Activated naive CD4-positive, alpha-beta T cell treated with anti-CD3 and anti-CD28 coated beads, Interleukin-2, amount 50 U/mL, for 72 hours (primary cell): ENCODE results near the gene FOXS1. TPM values are rescaled to one million over a fixed set of nuclear protein-coding genes. Genes with fewer than 3 reads are reported as not detected.

Experiments
- ATAC-seq, 2 donors: fragments of 150-1000 bp; cut with Tn5 transposase; 2 replicates each; pipeline ENCODE4 v1.10.0; 2021; ENCODE audit warnings: mild to moderate bottlenecking in 2 of 2, moderate library complexity in 2 of 2
- DNase-seq, 2 donors: peaks; one replicate each; pipeline ENCODE4 v3.0.0; 2021 to 2022; ENCODE audit warnings: low spot score in 2 of 2
- H3K27ac Mint-ChIP-seq, 2 donors: one replicate each; pipeline ENCODE4 v1.8.0; 2022; ENCODE audit warnings: mild to moderate bottlenecking in 2 of 2, mixed read lengths in 2 of 2
- H3K36me3 Mint-ChIP-seq, 2 donors: one replicate each; pipeline ENCODE4 v1.8.0; 2022; ENCODE audit warnings: mixed read lengths in 2 of 2
- H3K9me3 Mint-ChIP-seq, 2 donors: one replicate each; pipeline ENCODE4 v1.8.0; 2022; ENCODE audit warnings: mixed read lengths in 2 of 2
- total RNA-seq, 2 donors: library from RNA; stranded (reverse); gene quantifications; one replicate each; pipeline ENCODE4 v1.2.3, GENCODE V29; 2022

FOXS1 gene
- total RNA-seq, 2 donors from 2014 or later: not detected

DNA sequence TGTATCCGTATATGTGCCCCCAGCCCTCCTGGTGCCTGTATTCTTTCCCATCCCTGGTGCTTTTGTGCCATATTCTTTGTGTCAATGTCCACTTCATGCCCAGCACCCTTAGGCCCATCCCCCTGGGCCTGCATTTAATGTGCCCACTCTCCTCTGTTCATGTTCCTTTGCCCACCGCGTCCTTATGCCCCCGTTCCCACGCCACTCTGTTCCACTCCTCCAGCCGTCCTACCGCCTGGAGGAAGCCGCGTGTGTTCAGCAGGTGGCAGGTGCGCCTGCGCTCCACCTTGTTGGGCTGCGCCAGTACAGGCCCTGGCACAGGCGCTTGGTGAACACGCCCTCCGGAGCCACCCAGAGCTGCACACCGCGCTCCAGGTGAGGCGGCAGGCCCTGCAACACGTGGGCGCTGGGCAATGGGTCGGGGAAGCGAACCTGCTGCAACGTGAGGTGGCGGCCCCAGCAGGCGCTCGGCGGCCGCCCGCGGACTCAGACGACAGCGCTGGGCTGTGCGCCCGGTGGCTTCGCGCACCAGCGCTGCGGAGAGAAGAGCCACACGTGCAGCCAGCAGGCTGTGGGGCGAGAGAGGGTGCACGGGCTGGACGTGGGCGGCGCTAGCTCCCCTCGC, 4.0 kb upstream of the FOXS1 start:
- no peaks in the 10 kb centered on the region for H3K9me3 Mint-ChIP-seq
- no peak for DNase-seq
- no peaks in the 10 kb centered on the region for H3K36me3 Mint-ChIP-seq
- no peak for ATAC-seq
- H3K27ac Mint-ChIP-seq: no peak overlapping the region

DNA sequence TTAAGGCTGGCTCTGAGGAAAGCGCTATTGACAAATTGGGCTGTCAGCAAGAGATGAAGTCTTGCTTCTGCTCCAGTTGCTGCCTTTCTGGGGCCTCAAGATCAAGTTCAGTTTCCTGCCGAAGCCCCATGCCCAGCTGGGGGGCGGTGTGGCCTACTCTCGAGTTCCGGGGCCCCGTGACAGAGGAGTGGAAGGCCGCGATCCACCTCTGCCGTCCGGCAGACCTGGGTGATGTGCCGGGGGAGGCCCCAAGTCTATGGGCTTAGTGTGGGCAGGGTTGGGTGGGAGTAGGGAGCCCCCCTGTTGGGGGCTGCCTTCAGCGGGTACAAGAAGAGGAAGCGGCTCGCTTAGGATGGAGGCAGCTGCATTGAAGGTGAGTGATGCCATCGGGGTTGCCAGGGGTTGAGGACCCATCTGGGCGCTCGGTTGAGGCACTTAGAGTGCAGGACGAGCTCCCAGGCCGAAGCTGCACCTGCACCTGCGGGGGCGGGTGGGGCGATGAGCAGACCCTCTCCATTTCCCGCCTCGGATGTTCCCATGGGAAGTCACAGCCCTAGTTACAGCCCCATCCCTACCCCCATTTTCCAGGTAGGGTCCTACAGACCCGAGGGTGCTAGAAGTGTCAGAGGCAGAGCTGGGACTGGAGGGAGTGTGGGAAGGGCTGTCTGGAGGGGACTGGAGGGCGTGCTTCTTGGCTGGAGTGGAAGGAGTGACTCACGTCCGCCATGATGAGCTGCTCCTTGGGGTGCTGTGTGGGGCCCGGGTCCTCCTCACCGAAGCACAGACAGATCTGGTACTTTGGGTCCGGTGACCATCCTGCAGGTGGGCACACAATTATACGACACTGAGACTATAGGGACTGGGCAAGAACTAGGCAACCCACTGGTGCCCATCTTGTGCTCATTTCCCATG, 2.9 kb upstream of the FOXS1 start:
- ATAC-seq: no peak
- Mint-ChIP-seq H3K27ac (no peak overlapping the region), H3K36me3 (no peaks in the 10 kb centered on the region), H3K9me3 (no peaks in the 10 kb centered on the region)
- DNase-seq: no peak

DNA sequence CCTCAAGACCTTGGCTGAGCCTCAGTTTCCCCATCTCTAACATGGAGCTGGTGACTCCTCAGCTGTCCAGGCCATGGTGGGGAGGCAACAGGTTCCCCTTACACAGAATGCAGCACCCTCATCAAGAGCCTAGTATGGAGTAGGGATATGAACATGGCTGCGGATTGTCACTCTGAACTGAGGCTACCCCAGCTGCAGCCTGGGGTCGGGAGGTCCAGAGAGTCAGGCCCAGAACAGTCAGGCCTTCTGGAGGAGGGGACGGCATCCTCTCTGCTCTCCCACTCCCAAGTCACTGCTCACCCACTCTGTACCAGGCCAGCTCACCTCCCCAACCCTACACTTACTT, 1.4 kb upstream of the FOXS1 start:
- ATAC-seq: peak in 1 of 2 donors; percentile 4
- Mint-ChIP-seq H3K27ac (no peak overlapping the region), H3K36me3 (no peaks in the 10 kb centered on the region), H3K9me3 (no peaks in the 10 kb centered on the region)
- DNase-seq: no peak

GRCh38 chr20:31844737-31845299, 586 bp downstream of the FOXS1 start:
- ATAC-seq: no peak
- no peak for DNase-seq
- Mint-ChIP-seq H3K36me3 (no peaks in the 10 kb centered on the region), H3K9me3 (no peaks in the 10 kb centered on the region), H3K27ac (no peak overlapping the region)

- DNase-seq (no peak), ATAC-seq (no peak)
- H3K9me3 Mint-ChIP-seq: no peaks in the 10 kb centered on the region
- no peaks in the 10 kb centered on the region for H3K36me3 Mint-ChIP-seq
- peak overlapping the region in 1 of 2 donors; percentile 88 for H3K27ac Mint-ChIP-seq
These were observed 1.5 kb downstream of the FOXS1 start for GRCh38 chr20:31843881-31844280.

DNA sequence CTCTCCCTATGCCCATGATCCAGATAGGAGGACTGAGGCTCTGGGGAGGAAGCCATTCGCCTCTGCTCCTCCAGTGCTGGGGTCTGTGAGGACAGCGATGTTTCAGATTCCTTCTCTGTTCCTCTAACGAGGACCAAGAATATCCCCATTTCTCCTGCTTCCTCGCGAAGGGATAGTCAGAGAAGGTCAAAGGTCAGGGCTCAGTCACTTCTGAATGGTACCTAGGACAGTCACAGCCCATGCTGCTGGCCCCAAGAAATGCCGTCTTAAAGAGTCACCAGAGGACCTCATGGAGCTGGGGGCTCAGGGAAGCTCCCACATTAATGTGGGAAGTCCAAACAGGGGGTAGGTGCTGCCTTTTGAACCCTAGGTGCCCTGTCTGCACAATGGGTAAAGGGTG, 2.1 kb downstream of the FOXS1 start:
- DNase-seq: no peak
- H3K9me3 Mint-ChIP-seq: no peaks in the 10 kb centered on the region
- no peak overlapping the region for H3K27ac Mint-ChIP-seq
- no peaks in the 10 kb centered on the region for H3K36me3 Mint-ChIP-seq
- no peak for ATAC-seq

DNA sequence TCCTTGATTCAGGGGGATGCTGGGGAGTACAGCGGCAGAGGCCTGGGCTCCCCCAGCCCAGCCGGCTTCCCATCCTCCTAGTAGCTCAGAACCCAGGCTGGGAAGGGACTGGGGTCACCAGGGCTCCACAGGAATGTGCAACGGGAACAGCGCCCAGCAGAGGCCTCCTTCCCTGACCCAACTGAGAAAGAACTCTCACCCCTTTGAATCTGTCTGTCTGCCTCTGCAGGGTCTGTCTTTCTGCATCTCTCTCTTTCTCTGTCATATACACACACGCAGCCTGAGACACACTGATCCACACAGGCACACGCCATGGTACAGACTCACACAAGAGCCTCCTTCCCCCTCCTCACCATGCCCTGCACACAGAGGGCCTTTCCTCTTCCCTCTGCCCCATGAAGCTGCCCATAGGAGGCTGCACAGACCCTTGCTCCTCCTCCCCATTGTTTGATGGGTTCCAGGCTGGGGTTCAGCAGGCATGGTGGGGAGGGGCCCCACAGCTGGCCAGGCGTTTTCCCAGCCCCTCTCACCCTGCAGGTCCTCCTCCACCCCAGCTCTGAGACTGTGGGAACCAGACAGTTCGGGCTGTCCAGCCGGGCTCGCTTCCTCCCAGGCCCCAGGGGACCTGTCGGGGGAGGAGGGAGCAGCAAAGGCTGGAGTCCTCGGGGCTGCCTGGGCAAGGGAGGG, 2.8 kb downstream of the FOXS1 start:
- DNase-seq (no peak), ATAC-seq (no peak)
- no peaks in the 10 kb centered on the region for H3K36me3 Mint-ChIP-seq
- no peak overlapping the region for H3K27ac Mint-ChIP-seq
- no peaks in the 10 kb centered on the region for H3K9me3 Mint-ChIP-seq

DNA sequence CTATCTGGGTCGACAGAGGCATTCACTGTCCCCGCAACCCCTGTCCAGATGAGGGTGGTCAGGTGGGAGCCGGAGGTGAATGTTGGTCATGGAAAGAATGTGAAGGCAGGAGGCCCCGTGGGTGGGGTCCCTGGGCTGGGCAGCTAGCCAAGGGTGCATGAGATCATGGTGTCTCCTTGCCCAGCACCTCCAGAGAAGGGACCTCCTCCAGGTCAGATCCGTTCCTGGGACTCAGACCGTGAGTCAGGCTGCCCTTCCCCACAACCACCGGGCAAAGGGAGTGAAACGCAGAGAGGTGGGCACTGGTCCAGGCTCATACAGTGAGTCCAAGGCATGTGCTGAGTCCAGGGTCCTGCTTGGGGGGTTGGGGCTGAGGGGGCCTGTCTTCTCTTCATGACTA, 3.5 kb downstream of the FOXS1 start:
- no peak for DNase-seq
- no peak overlapping the region for H3K27ac Mint-ChIP-seq

DNA sequence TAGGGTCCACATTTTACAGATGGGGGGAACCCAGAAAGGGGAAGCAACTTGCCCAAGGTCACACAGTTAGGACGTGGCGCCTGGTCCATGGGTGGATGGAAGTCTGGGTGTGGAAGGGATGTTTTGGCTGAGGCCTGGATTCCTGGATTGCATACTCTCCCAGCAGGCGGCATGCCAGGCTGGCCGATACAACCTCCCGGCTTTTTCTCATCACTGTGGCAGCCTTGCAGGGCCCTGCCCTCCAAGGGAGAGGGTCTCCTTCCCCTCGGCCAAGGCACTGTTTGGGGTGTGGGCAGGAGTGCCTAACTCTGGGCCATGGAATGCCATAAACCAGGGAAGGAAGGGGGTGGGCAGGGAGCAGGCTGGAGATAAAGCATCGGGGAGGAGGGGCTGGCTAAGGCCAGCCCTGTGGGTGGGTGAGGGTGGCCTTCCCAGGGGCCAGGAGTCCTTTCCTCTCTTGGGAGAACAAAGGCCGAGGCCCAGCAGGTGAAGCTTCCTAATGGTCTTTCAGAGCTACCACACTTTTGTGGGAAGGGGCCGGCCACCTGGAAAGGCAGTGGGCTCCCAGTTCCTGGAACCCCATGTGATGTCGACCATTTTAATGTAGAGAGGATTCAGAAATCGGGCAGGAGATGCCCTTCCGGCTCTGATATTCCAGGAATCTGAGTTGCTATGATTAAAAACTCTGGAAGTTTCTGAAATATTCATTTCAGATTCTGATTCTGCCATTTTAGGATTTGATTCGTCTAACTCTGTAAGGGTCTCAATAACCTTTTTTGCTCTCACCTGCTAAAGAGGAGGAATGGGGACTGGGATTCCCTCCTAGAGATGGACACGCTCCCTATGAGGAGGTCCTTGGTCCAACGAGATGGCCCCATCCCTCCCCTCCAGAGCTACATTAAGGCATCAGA, 4.2 kb downstream of the FOXS1 start:
- no peaks in the 10 kb centered on the region for H3K9me3 Mint-ChIP-seq
- no peak overlapping the region for H3K27ac Mint-ChIP-seq
- ATAC-seq (no peak), DNase-seq (no peak)
- H3K36me3 Mint-ChIP-seq: no peaks in the 10 kb centered on the region

More for the DNA sequence above, 3.5 kb downstream of the FOXS1 start:
- H3K9me3 Mint-ChIP-seq: no peaks in the 10 kb centered on the region
- no peaks in the 10 kb centered on the region for H3K36me3 Mint-ChIP-seq
- ATAC-seq: no peak

GRCh38 chr20:31839782-31840487, 5.5 kb downstream of the FOXS1 start:
- no peaks in the 10 kb centered on the region for H3K36me3 Mint-ChIP-seq
- ATAC-seq (no peak), DNase-seq (no peak)
- H3K27ac Mint-ChIP-seq: no peak overlapping the region
- H3K9me3 Mint-ChIP-seq: no peaks in the 10 kb centered on the region

GRCh38 chr20:31838646-31839292, 6.6 kb downstream of the FOXS1 start:
- no peak for DNase-seq
- Mint-ChIP-seq H3K27ac (no peak overlapping the region), H3K9me3 (no peaks in the 10 kb centered on the region), H3K36me3 (no peaks in the 10 kb centered on the region)
- ATAC-seq: no peak

DNA sequence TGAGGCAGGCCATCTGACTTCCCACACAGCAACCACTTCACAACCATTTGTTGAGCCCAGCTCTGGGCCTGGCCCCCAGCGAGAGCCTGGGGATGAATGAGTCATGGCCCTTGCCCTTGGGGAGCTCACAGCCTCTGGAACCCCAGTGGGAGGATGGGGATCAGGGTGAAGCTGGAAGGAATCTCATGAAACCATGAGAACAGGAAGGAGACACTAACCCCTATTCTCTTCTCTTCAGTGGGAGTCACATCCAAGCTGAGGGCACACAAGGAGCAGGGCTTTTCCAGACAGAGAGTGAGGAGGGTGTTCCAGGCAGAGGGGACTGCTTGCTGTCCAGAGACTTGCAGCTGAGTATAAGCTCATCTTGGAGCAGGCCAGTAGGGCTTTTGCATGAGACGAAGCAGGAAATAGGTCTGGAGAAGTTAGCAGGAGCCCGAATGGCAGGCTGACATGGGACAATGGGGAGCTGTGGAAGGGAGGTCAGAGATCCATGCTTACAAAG, 7.5 kb downstream of the FOXS1 start:
- Mint-ChIP-seq H3K36me3 (no peaks in the 10 kb centered on the region), H3K27ac (no peak overlapping the region), H3K9me3 (no peaks in the 10 kb centered on the region)
- no peak for DNase-seq
- ATAC-seq: no peak

DNA sequence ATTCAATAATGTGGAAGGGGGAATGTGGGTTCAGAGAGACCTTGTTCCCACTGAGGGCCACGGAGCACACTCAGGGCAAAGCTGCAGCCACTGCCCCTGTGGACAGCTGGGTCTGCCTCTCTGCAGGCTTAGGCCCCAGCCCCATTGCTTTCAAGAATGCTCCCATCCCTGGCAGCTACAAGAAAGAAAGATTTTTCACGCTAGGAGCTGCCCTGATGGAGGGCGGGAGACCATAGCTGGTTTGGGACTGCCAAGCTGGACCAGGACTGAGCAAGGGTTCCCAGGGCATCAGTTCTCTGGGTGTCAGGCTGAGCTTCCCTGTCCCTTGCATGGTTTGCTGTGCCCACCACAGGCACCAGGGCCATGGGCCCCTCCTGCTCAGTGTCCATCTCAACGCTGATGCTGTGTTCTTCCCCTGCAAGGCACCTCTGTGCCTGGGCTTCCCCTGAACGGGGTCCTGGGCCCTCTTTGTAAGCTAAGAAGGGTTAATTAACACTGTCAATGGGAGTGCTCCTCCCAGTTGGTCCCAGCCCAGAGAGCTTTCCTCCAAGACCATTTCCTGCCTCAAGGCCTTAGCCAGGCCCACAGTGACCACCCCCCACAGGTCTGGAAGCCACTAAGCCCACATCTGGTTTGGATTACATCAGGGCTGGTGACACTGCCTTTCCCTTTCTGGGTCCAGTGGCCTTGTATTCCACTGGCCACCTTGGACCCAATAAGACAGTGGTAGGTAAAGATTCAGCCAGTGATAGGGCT, 8.4 kb downstream of the FOXS1 start:
- H3K27ac Mint-ChIP-seq: no peak overlapping the region
- H3K36me3 Mint-ChIP-seq: no peaks in the 10 kb centered on the region
- no peak for DNase-seq

GRCh38 chr20:31835977-31836852, 9.2 kb downstream of the FOXS1 start:
- Mint-ChIP-seq H3K36me3 (no peaks in the 10 kb centered on the region), H3K9me3 (no peaks in the 10 kb centered on the region), H3K27ac (no peak overlapping the region)
- ATAC-seq (peak in 1 of 2 donors; percentile 81), DNase-seq (peak in 1 of 2 donors; percentile 77)

More for the DNA sequence above, 8.4 kb downstream of the FOXS1 start:
- no peaks in the 10 kb centered on the region for H3K9me3 Mint-ChIP-seq
- no peak for ATAC-seq
